Mesendoderm (in vitro differentiated cells): Measurements from ENCODE around the gene SAP30BP.

Experiments used
- DNase-seq: peaks from one replicate; pipeline ENCODE4 v3.0.0; 2013
- H2AK5ac ChIP-seq: 2 replicates; pipeline ENCODE4 v1.6.1; 2013; ENCODE audit warnings: low read length, inconsistent platforms
- H2BK120ac ChIP-seq: 2 replicates; pipeline ENCODE4 v1.6.1; 2013; ENCODE audit warnings: low read depth, mild to moderate bottlenecking, low read length, moderate library complexity, mixed read lengths
- H2BK15ac ChIP-seq: replicated peaks from 2 replicates; pipeline ENCODE4 v1.6.1; 2013; ENCODE audit warnings: low read depth, mild to moderate bottlenecking, moderate library complexity
- H2BK5ac ChIP-seq: 2 replicates; pipeline ENCODE4 v1.6.1; 2013; ENCODE audit warnings: low read length, inconsistent platforms
- H3K18ac ChIP-seq: 2 replicates; pipeline ENCODE4 v1.6.1; 2013; ENCODE audit warnings: mild to moderate bottlenecking, low read length, mixed read lengths
- H3K23ac ChIP-seq: one replicate; pipeline ENCODE4 v1.6.1; 2013; ENCODE audit warnings: low read length
- H3K27ac ChIP-seq: 2 replicates; pipeline ENCODE4 v1.5.1; 2013; ENCODE audit warnings: low read depth, mild to moderate bottlenecking, inconsistent platforms, low read length, moderate library complexity
- H3K27me3 ChIP-seq: 2 replicates; pipeline ENCODE4 v1.6.1; 2013; ENCODE audit warnings: low read length, control low read depth, mild to moderate bottlenecking, inconsistent platforms; ENCODE audit not compliant: insufficient read depth, poor library complexity
- H3K36me3 ChIP-seq: 2 replicates; pipeline ENCODE4 v1.6.1; 2013; ENCODE audit warnings: low read length, inconsistent platforms; ENCODE audit not compliant: control insufficient read depth, insufficient read depth
- H3K4ac ChIP-seq: one replicate; pipeline ENCODE4 v1.6.1; 2013; ENCODE audit warnings: low read depth, mild to moderate bottlenecking, low read length, moderate library complexity
- H3K4me1 ChIP-seq: 2 replicates; pipeline ENCODE4 v1.6.1; 2013; ENCODE audit warnings: low read depth, low read length, inconsistent platforms; ENCODE audit not compliant: control insufficient read depth
- H3K4me2 ChIP-seq: 2 replicates; pipeline ENCODE4 v1.6.1; 2013; ENCODE audit warnings: low read length
- H3K4me3 ChIP-seq: 2 replicates; pipeline ENCODE4 v1.5.1; 2013; ENCODE audit warnings: mild to moderate bottlenecking, low read length
- H3K56ac ChIP-seq: one replicate; pipeline ENCODE4 v1.6.1; 2013; ENCODE audit warnings: low read length
- H3K79me1 ChIP-seq: 2 replicates; pipeline ENCODE4 v1.6.1; 2013; ENCODE audit warnings: low read length, inconsistent platforms
- H3K79me2 ChIP-seq: 2 replicates; pipeline ENCODE4 v1.6.1; 2013; ENCODE audit warnings: mild to moderate bottlenecking, low read length; ENCODE audit not compliant: control insufficient read depth, insufficient read depth
- H3K9ac ChIP-seq: 2 replicates; pipeline ENCODE4 v1.6.1; 2013; ENCODE audit warnings: low read length, inconsistent platforms
- H4K5ac ChIP-seq: one replicate; pipeline ENCODE4 v1.6.1; 2013; ENCODE audit warnings: low read length
- H4K8ac ChIP-seq: one replicate; pipeline ENCODE4 v1.6.1; 2013; ENCODE audit warnings: low read depth, mild to moderate bottlenecking, control low read depth, low read length, moderate library complexity
- WGBS: extraction: QIAGEN DNeasy Blood & Tissue Kit; methylation state at CpG from one replicate; pipeline ENCODE4 v1.1.7; 2013; ENCODE audit warnings: low lambda C conversion rate, missing lambda C conversion rate; ENCODE audit not compliant: insufficient coverage; ENCODE audit errors: extremely low coverage; 5-methylcytosine and 5-hydroxymethylcytosine counted together

SAP30BP gene

GRCh38 chr17:75652341-75652740 lies 14.8 kb upstream of the SAP30BP start:
- no peaks in the 10 kb centered on the region for H3K79me2 ChIP-seq
- no peak overlapping the region for H4K8ac ChIP-seq
- H3K4me2 ChIP-seq, result no peak overlapping the region
- no peak overlapping the region for H2BK120ac ChIP-seq
- WGBS, result no CpG with 5 or more reads among the region's 5 CpGs
- no peak overlapping the region for H2BK15ac ChIP-seq
- no peak overlapping the region for H2AK5ac ChIP-seq
- no peak overlapping the region for H3K9ac ChIP-seq
- no peaks in the 10 kb centered on the region for H3K79me1 ChIP-seq
- no peaks in the 10 kb centered on the region for H3K36me3 ChIP-seq
- H3K4me3 ChIP-seq, result no peak overlapping the region
- H3K18ac ChIP-seq, result no peak overlapping the region
- H3K56ac ChIP-seq, result no peak overlapping the region
- no peaks in the 10 kb centered on the region for H3K4me1 ChIP-seq
- no peak overlapping the region for H4K5ac ChIP-seq
- no peak overlapping the region for H3K23ac ChIP-seq
- no peak overlapping the region for H2BK5ac ChIP-seq
- no peaks in the 10 kb centered on the region for H3K27me3 ChIP-seq
- no peak overlapping the region for H3K27ac ChIP-seq
- no peak overlapping the region for H3K4ac ChIP-seq
- no peak for DNase-seq

GRCh38 chr17:75652934-75653549 lies 14.1 kb upstream of the SAP30BP start:
- H3K4me3 ChIP-seq, result no peak overlapping the region
- no CpG with 5 or more reads among the region's 6 CpGs for WGBS

GRCh38 chr17:75654176-75654575 lies 13.0 kb upstream of the SAP30BP start:
- no peak overlapping the region for H4K5ac ChIP-seq
- WGBS, result no CpG with 5 or more reads among the region's 2 CpGs
- no peak overlapping the region for H3K56ac ChIP-seq
- no peak overlapping the region for H2BK15ac ChIP-seq
- H3K36me3 ChIP-seq, result no peaks in the 10 kb centered on the region
- H3K79me1 ChIP-seq, result no peaks in the 10 kb centered on the region
- no peak overlapping the region for H4K8ac ChIP-seq
- H2AK5ac ChIP-seq, result no peak overlapping the region
- H3K4me3 ChIP-seq, result no peak overlapping the region
- no peak overlapping the region for H3K4me2 ChIP-seq
- no peaks in the 10 kb centered on the region for H3K79me2 ChIP-seq
- H3K18ac ChIP-seq, result no peak overlapping the region
- H3K23ac ChIP-seq, result no peak overlapping the region
- no peak overlapping the region for H3K9ac ChIP-seq
- no peak overlapping the region for H3K27ac ChIP-seq
- no peak for DNase-seq
- H3K27me3 ChIP-seq, result no peaks in the 10 kb centered on the region
- no peaks in the 10 kb centered on the region for H3K4me1 ChIP-seq
- no peak overlapping the region for H2BK5ac ChIP-seq
- no peak overlapping the region for H3K4ac ChIP-seq
- H2BK120ac ChIP-seq, result no peak overlapping the region

More at GRCh38 chr17:75652934-75653549, 14.1 kb upstream of the SAP30BP start:
- Histone ChIP-seq H3K4ac (no peak overlapping the region), H3K79me1 (no peaks in the 10 kb centered on the region), H2BK5ac (no peak overlapping the region), H4K8ac (no peak overlapping the region), H3K9ac (no peak overlapping the region), H3K27ac (no peak overlapping the region), H3K4me2 (no peak overlapping the region), H3K18ac (no peak overlapping the region), H2BK120ac (no peak overlapping the region), H3K27me3 (no peaks in the 10 kb centered on the region), H2AK5ac (no peak overlapping the region), H3K56ac (no peak overlapping the region), H3K4me1 (no peaks in the 10 kb centered on the region), H3K79me2 (no peaks in the 10 kb centered on the region), H3K23ac (no peak overlapping the region), H2BK15ac (no peak overlapping the region), H3K36me3 (no peaks in the 10 kb centered on the region), H4K5ac (no peak overlapping the region)
- DNase-seq, result peak; percentile 78

- Histone ChIP-seq H2BK5ac (no peak overlapping the region), H3K36me3 (peaks cover 2% of the 10 kb centered on the region)
- WGBS, result no CpG with 5 or more reads among the region's 5 CpGs
Observed at GRCh38 chr17:75658237-75658636, 8.9 kb upstream of the SAP30BP start.

GRCh38 chr17:75661531-75661930 lies 5.6 kb upstream of the SAP30BP start:
- no peak overlapping the region for H3K18ac ChIP-seq
- H3K27ac ChIP-seq, result no peak overlapping the region
- H2AK5ac ChIP-seq, result no peak overlapping the region
- no CpG with 5 or more reads among the region's 4 CpGs for WGBS
- no peak overlapping the region for H2BK15ac ChIP-seq
- peaks cover 2% of the 10 kb centered on the region for H3K36me3 ChIP-seq
- no peak overlapping the region for H3K23ac ChIP-seq
- no peak overlapping the region for H3K4me3 ChIP-seq
- no peaks in the 10 kb centered on the region for H3K79me1 ChIP-seq
- no peak overlapping the region for H3K56ac ChIP-seq
- H4K5ac ChIP-seq, result no peak overlapping the region
- H3K27me3 ChIP-seq, result no peaks in the 10 kb centered on the region
- no peaks in the 10 kb centered on the region for H3K79me2 ChIP-seq
- no peak overlapping the region for H3K4me2 ChIP-seq
- no peak overlapping the region for H2BK120ac ChIP-seq
- no peaks in the 10 kb centered on the region for H3K4me1 ChIP-seq
- H2BK5ac ChIP-seq, result no peak overlapping the region
- H4K8ac ChIP-seq, result no peak overlapping the region
- H3K4ac ChIP-seq, result no peak overlapping the region
- H3K9ac ChIP-seq, result no peak overlapping the region
- DNase-seq, result no peak

More at GRCh38 chr17:75658237-75658636, 8.9 kb upstream of the SAP30BP start:
- Histone ChIP-seq H3K56ac (no peak overlapping the region), H3K9ac (no peak overlapping the region), H4K5ac (no peak overlapping the region), H2AK5ac (no peak overlapping the region), H2BK120ac (no peak overlapping the region), H3K27ac (no peak overlapping the region), H3K18ac (no peak overlapping the region), H3K79me2 (no peaks in the 10 kb centered on the region), H3K4me1 (no peaks in the 10 kb centered on the region), H2BK15ac (no peak overlapping the region), H3K79me1 (no peaks in the 10 kb centered on the region), H3K27me3 (no peaks in the 10 kb centered on the region), H3K4me2 (no peak overlapping the region), H3K4ac (no peak overlapping the region), H4K8ac (no peak overlapping the region), H3K4me3 (no peak overlapping the region), H3K23ac (no peak overlapping the region)
- DNase-seq, result no peak

- Histone ChIP-seq H3K79me1 (no peaks in the 10 kb centered on the region), H3K9ac (no peak overlapping the region), H3K4me3 (no peak overlapping the region), H3K4me1 (no peaks in the 10 kb centered on the region), H2AK5ac (no peak overlapping the region), H3K18ac (no peak overlapping the region), H3K27me3 (no peaks in the 10 kb centered on the region), H3K36me3 (peaks cover 2% of the 10 kb centered on the region), H3K79me2 (peaks cover 3% of the 10 kb centered on the region), H3K4ac (no peak overlapping the region), H2BK120ac (no peak overlapping the region), H3K23ac (no peak overlapping the region), H3K56ac (no peak overlapping the region), H4K5ac (no peak overlapping the region), H2BK15ac (no peak overlapping the region), H4K8ac (no peak overlapping the region), H3K27ac (no peak overlapping the region), H2BK5ac (no peak overlapping the region), H3K4me2 (no peak overlapping the region)
- DNase-seq, result no peak
- WGBS, result no CpG with 5 or more reads among the region's 9 CpGs
Observed at GRCh38 chr17:75662511-75662910, 4.6 kb upstream of the SAP30BP start.
